ENCODE results near the gene PPP1CC. TPM values are rescaled to one million over a fixed set of nuclear protein-coding genes. Genes with fewer than 3 reads are reported as not detected.
"Not testable (repeated sequence)": the region's sequence is repeated elsewhere in the genome, so short reads cannot be mapped to it uniquely, and the experiment has no call there.

PPP1CC gene
- total and polyA plus RNA-seq, 11 donors = 90.6 to 207 (median 140) TPM

DNA sequence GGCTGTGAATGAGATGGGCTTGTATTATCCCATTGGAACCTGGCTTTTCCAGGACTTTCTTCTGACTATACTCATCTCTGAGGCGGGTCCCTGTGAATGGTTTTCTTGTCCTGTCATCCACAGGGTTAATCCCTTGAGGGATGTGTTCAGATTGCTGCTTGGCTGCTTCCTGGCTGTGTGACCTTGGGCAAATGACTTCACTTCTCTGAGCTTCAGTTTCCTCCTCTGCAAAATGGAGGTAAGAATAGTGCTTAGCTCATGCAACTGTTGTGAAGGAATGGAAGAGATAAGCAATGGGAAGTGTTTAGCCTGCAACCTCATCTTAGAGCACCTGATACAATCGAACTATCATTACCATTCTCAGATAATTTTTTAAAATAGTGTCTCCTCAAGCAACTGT lies 32.1 kb upstream of the PPP1CC start:
- Histone ChIP-seq H3K9me3 (peaks cover 0 to 12% (median 0%) of the 10 kb centered on the region in 12 donors), H3K4me1 (peaks cover 0 to 4% (median 0%) of the 10 kb centered on the region in 12 donors), H3K27me3 (no peaks in the 10 kb centered on the region), H3K27ac (no peak overlapping the region), H3K4me3 (no peak overlapping the region), H3K36me3 (no peaks in the 10 kb centered on the region)
- TF ChIP-seq POLR2A (IDR thresholded peaks at IDR 0.05) = no peak
- TF ChIP-seq, protein P1, sequence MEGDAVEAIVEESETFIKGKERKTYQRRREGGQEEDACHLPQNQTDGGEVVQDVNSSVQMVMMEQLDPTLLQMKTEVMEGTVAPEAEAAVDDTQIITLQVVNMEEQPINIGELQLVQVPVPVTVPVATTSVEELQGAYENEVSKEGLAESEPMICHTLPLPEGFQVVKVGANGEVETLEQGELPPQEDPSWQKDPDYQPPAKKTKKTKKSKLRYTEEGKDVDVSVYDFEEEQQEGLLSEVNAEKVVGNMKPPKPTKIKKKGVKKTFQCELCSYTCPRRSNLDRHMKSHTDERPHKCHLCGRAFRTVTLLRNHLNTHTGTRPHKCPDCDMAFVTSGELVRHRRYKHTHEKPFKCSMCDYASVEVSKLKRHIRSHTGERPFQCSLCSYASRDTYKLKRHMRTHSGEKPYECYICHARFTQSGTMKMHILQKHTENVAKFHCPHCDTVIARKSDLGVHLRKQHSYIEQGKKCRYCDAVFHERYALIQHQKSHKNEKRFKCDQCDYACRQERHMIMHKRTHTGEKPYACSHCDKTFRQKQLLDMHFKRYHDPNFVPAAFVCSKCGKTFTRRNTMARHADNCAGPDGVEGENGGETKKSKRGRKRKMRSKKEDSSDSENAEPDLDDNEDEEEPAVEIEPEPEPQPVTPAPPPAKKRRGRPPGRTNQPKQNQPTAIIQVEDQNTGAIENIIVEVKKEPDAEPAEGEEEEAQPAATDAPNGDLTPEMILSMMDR (IDR thresholded peaks at IDR 0.05) = no peak
- DNase-seq (no peak), ATAC-seq (no peak)
- intact Hi-C loops (cut with DNase I) = no loop called here
- WGBS, 4 donors = 77 to 93% (median 85%) methylated on average over 2 of the region's 2 CpGs

- TF ChIP-seq, protein P1 (IDR thresholded peaks at IDR 0.05) = no peak
- TF ChIP-seq POLR2A (IDR thresholded peaks at IDR 0.05) = no peak
- no peak overlapping the region for H3K4me3 ChIP-seq
- DNase-seq (no peak), ATAC-seq (no peak)
- WGBS, 4 donors = 97 to 98% (median 98%) methylated on average over 5 of the region's 5 CpGs
- peaks cover 0 to 4% (median 0%) of the 10 kb centered on the region in 12 donors for H3K4me1 ChIP-seq
- no peaks in the 10 kb centered on the region for H3K27me3 ChIP-seq
- H3K36me3 ChIP-seq = no peaks in the 10 kb centered on the region
- H3K27ac ChIP-seq = no peak overlapping the region
- intact Hi-C loops (cut with DNase I) = no loop called here
- H3K9me3 ChIP-seq = peaks cover 0 to 12% (median 2%) of the 10 kb centered on the region in 12 donors
Observed at GRCh38 chr12:110768960-110769359, 26.3 kb upstream of the PPP1CC start.

DNA sequence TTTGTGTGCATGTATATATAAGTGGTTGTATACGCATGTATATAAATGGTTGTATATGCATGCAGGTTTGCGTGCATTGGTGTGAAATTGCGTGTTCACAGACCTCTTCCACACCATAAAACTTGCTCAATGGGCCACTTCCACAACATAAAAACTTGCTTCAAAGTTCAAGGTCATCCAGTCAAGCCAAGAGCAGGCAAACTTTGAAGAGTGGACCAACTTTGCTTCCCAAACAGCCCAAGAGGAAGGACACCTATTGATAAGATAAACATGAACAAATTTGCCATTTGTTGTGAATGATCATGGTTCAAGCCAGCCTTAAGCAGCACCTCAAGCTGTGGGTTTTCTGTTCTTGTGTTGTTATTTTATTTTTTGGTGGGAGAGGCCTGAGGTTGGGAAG lies 25.2 kb upstream of the PPP1CC start:
- no peak for ATAC-seq
- intact Hi-C loops (cut with DNase I) = no loop called here
- WGBS, 4 donors = 93 to 99% (median 96%) methylated on average over 3 of the region's 3 CpGs

DNA sequence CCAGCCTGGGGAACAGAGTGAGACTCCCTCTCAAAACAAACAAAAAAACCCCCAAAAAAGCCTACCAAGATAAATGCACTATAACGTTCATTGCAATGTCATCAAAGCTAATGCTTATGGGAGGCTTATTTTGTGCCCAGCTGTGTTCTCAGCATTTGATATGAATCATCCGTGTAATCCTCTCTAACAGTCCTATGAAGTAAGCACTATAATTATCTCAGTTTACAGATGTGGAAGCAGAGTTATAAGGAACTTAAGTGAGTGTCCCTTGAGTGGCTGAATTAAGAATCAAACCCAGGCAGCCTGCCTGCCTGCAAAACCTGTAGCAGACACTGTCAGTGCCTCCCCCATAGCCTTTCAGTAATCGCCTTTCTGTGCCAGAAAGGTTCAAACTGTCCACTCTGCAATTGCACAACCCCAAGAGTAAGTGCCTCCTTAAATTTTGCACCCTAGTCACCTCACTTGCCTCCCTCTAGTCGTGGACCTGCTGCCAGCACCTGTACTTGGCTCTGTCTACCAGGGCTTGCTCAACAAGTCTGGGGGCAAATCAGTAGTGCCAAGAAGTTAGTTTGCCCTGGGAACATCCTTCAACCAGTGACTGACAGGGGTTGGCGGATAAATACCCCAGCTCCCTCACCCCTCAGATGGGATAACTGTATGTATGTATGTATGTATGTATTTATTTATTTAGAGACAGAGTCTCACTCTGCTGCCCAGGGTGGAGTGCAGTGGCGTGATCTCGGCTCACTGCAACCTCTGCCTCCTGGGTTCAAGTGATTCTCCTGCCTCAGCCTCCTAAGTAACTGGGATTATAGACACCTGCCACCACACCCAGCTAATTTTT lies 23.8 kb upstream of the PPP1CC start:
- Histone ChIP-seq H3K27me3 (no peaks in the 10 kb centered on the region), H3K4me3 (no peak overlapping the region), H3K4me1 (no peaks in the 10 kb centered on the region), H3K27ac (no peak overlapping the region), H3K36me3 (no peaks in the 10 kb centered on the region), H3K9me3 (peaks cover 0 to 5% (median 0%) of the 10 kb centered on the region in 12 donors)
- no peak for TF ChIP-seq POLR2A (IDR thresholded peaks at IDR 0.05)
- no peak for DNase-seq
- intact Hi-C loops (cut with DNase I) = no loop called here
- WGBS, 4 donors = 62 to 78% (median 65%) methylated on average over 7 of the region's 7 CpGs
- peak in 2 of 4 donors; percentile 48 to 62 for ATAC-seq

More for the DNA sequence above, 25.2 kb upstream of the PPP1CC start:
- no peak overlapping the region for H3K27ac ChIP-seq
- peaks cover 0 to 12% (median 2%) of the 10 kb centered on the region in 12 donors for H3K9me3 ChIP-seq
- no peaks in the 10 kb centered on the region for H3K36me3 ChIP-seq
- H3K27me3 ChIP-seq = no peaks in the 10 kb centered on the region
- DNase-seq = no peak
- H3K4me3 ChIP-seq = no peak overlapping the region
- peaks cover 0 to 3% (median 0%) of the 10 kb centered on the region in 12 donors for H3K4me1 ChIP-seq
- no peak for TF ChIP-seq POLR2A (IDR thresholded peaks at IDR 0.05)
- TF ChIP-seq, protein P1 (IDR thresholded peaks at IDR 0.05) = no peak

DNA sequence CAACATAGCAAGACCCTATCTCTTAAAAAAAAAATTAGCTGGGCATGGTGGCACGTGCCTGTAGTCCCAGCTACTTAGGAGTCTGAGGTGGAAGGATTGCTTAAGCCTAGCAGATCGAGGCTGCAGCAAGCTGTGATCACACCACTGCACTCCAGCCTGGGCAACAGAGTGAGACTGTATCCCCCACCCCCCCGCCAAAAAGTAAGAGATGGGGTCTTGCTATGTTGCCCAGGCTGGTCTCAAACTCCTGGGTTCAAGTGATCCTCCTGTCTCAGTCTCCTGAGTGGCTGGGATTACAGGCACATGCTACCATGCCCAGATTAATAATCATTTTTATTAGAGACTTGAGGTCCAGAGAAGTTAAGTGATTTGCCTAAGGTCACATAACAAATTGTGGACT lies 22.9 kb upstream of the PPP1CC start:
- H3K4me1 ChIP-seq; H3K27ac ChIP-seq; intact Hi-C loops (cut with DNase I); H3K9me3 ChIP-seq; H3K4me3 ChIP-seq; ATAC-seq; DNase-seq; H3K27me3 ChIP-seq; H3K36me3 ChIP-seq: not testable (repeated sequence)
- 85 to 97% (median 92%) methylated on average over 3 of the region's 3 CpGs for WGBS, 4 donors
